ENCODE measurements around the gene ROBO1.
A peak's percentile ranks its signal among the peaks of the same experiment; 100 is the strongest.

ROBO1 gene

DNA sequence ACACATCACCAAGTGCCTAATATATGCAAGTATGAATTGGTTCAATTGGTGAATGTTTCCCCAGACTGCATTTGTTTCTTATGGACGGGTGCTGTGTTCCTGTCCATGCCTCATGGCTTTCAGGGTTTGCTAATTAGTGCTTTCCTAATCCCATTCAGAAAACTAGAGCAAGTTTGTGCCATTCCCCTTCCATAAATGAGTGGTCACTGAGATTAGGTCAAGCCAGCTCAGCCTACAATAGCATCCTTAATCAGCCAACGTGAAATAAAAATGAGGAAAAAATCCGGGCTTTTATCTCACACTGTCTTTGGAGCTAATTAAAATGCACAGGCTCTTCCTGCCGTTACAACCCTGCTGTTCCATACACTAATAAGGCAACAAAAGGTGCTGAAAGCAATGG is 788.8 kb downstream of the ROBO1 start:
- Mint-ChIP-seq H3K4me3 (no peak overlapping the region), H3K9me3 (peaks cover 12% of the 10 kb centered on the region), H3K4me1 (peaks cover 79% of the 10 kb centered on the region), H3K27me3 (ENCODE audit: low read depth, poor library complexity) (no peaks in the 10 kb centered on the region), H3K27ac (peak overlapping the region; percentile 93), H3K36me3 (ENCODE audit: low read depth) (peaks cover 26% of the 10 kb centered on the region)
- TF ChIP-seq, protein P1, sequence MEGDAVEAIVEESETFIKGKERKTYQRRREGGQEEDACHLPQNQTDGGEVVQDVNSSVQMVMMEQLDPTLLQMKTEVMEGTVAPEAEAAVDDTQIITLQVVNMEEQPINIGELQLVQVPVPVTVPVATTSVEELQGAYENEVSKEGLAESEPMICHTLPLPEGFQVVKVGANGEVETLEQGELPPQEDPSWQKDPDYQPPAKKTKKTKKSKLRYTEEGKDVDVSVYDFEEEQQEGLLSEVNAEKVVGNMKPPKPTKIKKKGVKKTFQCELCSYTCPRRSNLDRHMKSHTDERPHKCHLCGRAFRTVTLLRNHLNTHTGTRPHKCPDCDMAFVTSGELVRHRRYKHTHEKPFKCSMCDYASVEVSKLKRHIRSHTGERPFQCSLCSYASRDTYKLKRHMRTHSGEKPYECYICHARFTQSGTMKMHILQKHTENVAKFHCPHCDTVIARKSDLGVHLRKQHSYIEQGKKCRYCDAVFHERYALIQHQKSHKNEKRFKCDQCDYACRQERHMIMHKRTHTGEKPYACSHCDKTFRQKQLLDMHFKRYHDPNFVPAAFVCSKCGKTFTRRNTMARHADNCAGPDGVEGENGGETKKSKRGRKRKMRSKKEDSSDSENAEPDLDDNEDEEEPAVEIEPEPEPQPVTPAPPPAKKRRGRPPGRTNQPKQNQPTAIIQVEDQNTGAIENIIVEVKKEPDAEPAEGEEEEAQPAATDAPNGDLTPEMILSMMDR (IDR thresholded peaks at IDR 0.05) = no peak
- no peak for DNase-seq

DNA sequence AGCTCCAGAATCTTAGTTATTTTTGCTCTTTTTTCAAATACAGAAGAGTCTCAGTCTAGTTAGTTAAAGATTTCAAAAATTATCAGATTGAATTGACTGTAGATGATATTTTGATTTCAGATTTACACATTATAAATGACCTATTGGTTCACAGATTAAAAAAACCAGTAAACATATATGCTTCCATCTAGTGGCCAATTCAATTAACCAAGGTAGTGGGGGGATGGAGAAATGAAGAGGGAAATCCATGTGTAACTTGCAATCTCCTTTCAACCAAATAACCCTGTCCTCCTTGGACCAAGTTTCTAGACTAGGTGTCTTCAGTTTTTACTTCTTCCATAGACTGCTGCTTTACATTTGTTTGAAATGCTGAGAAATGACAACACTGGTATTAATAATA is 789.8 kb downstream of the ROBO1 start:
- peak overlapping the region; percentile 6 for H3K27ac Mint-ChIP-seq
- DNase-seq = no peak
- H3K4me1 Mint-ChIP-seq = peaks cover 81% of the 10 kb centered on the region
- no peaks in the 10 kb centered on the region for H3K27me3 Mint-ChIP-seq (ENCODE audit: low read depth, poor library complexity)
- H3K9me3 Mint-ChIP-seq = peaks cover 2% of the 10 kb centered on the region
- H3K4me3 Mint-ChIP-seq = no peak overlapping the region
- peaks cover 24% of the 10 kb centered on the region for H3K36me3 Mint-ChIP-seq (ENCODE audit: low read depth)
- TF ChIP-seq, protein P1 (IDR thresholded peaks at IDR 0.05) = no peak

DNA sequence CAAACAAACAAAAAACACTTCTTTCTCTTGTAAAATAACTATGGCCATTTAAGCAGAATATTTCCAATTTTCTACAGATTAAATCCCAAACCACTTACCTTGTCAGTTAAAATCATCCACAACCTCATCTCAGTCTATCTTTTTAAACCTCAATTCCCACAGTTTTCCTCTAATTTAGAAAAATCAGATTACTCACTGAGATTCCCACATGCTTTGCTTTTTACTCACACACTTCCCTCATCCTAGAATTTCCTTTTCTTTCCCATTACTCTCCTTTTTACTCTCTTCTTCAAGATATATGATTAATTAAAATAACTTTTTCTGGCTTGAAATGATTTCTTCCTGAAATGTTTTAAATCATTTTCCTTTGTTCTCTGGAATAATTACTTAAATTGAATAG is 790.7 kb downstream of the ROBO1 start:
- Mint-ChIP-seq H3K4me1 (peaks cover 77% of the 10 kb centered on the region), H3K27me3 (ENCODE audit: low read depth, poor library complexity) (no peaks in the 10 kb centered on the region), H3K4me3 (no peak overlapping the region), H3K36me3 (ENCODE audit: low read depth) (peaks cover 23% of the 10 kb centered on the region), H3K9me3 (no peaks in the 10 kb centered on the region), H3K27ac (peak overlapping the region; percentile 74)
- TF ChIP-seq, protein P1 (IDR thresholded peaks at IDR 0.05) = no peak
- no peak for DNase-seq

DNA sequence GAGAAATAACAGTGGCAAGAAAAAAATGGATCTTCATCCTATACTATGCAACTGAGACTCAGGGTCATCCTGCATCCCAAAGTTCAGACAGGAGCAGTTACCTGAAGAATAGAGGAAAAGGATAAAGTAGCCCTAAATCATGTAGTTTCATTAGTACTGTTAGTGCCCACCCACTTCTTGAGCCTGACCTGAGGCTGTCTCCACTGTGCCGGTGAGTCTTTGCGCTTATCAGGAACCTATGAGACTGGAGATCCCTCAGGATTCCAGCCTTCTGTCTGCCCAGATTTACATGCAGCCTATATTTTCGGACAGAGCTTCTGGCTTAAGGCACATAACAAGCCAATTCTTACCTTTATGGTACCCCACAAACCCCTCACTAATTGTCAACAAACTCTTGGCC is 791.6 kb downstream of the ROBO1 start:
- H3K4me3 Mint-ChIP-seq = no peak overlapping the region
- TF ChIP-seq, protein P1 (IDR thresholded peaks at IDR 0.05) = no peak
- H3K27me3 Mint-ChIP-seq (ENCODE audit: low read depth, poor library complexity) = no peaks in the 10 kb centered on the region
- H3K36me3 Mint-ChIP-seq (ENCODE audit: low read depth) = peaks cover 16% of the 10 kb centered on the region
- peak overlapping the region; percentile 88 for H3K27ac Mint-ChIP-seq
- no peak for DNase-seq
- no peaks in the 10 kb centered on the region for H3K9me3 Mint-ChIP-seq
- H3K4me1 Mint-ChIP-seq = peaks cover 69% of the 10 kb centered on the region

DNA sequence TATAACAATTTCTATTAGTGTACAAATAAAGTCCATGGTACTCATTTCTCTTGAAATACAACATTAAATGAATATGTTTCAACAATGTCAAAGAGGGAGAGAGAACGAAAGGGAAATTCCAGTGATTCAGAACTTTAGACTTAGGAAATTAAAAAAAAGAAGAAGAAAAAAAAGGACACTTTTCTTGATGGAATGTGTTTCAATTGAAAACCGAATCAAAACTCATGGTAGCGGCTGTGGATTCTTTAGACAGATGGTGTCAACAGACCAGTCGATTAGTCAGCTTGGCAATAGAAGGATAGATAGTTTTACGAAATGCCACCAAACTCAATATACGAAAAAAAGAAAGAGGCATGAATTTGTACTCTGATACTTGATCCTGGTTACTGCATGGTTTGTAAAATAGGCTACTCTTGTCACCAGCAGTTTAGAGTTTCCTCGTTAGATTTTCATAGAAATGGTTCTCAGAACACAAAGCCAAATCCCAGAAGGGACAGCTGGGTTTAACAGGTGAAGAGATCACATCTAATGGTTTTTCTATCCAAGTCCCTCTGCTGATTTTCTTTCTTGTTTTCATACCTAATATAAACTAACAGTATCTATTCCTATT is 793.5 kb downstream of the ROBO1 start:
- H3K36me3 Mint-ChIP-seq (ENCODE audit: low read depth) = peaks cover 29% of the 10 kb centered on the region
- no peaks in the 10 kb centered on the region for H3K27me3 Mint-ChIP-seq (ENCODE audit: low read depth, poor library complexity)
- H3K4me3 Mint-ChIP-seq = no peak overlapping the region
- TF ChIP-seq, protein P1 (IDR thresholded peaks at IDR 0.05) = no peak
- no peaks in the 10 kb centered on the region for H3K9me3 Mint-ChIP-seq
- no peak overlapping the region for H3K27ac Mint-ChIP-seq
- DNase-seq = no peak
- H3K4me1 Mint-ChIP-seq = peaks cover 50% of the 10 kb centered on the region

DNA sequence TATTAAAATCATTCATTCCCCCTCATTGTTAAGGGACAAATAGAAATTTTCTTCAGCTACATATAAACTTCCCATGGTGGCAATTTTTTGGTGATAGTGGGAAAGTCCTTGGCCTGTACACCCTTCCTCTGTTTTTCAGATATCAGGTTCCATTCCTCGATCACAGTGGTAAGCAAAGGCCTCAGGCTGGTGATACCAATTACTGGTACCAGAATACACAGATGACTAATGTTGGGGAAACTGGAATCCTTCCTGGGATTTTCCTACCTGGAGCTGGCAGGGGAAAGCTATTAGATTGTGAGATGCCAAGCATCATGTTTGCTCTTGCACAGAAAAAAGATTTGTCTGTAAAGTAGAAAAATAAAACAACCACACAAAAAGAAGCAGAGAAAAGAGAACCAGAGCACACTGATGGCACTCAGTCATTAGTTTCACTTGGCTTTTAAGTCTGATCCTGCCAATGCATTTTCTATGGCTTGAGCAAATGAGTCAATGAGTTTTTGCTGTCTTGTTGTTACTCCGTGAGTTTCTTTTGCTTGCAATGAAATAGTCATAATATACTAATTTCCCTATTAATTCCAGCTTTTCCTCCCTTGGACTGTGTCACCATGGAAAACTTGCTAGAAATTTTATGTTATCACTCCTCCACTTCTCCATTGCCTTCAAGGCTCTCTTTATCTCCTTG is 795.0 kb downstream of the ROBO1 start:
- TF ChIP-seq, protein P1 (IDR thresholded peaks at IDR 0.05) = no peak
- Mint-ChIP-seq H3K27ac (no peak overlapping the region), H3K36me3 (ENCODE audit: low read depth) (peaks cover 45% of the 10 kb centered on the region)

More for the DNA sequence above, 795.0 kb downstream of the ROBO1 start:
- peaks cover 2% of the 10 kb centered on the region for H3K9me3 Mint-ChIP-seq
- no peak for DNase-seq
- H3K4me1 Mint-ChIP-seq = peaks cover 35% of the 10 kb centered on the region
- H3K4me3 Mint-ChIP-seq = no peak overlapping the region
- no peaks in the 10 kb centered on the region for H3K27me3 Mint-ChIP-seq (ENCODE audit: low read depth, poor library complexity)
